GM23248 (cell line): ENCODE results near the gene UGT1A4.

ENCODE experiments used
- EZH2 ChIP-seq: fragments of 200-600 bp; sonication (generic); IDR thresholded peaks from 2 replicates; pipeline ENCODE4 v1.6.1; 2018; ENCODE audit warnings: antibody characterized with exemption, mild to moderate bottlenecking; ENCODE audit not compliant: insufficient read depth, poor library complexity, severe bottlenecking
- EZH2phosphoT487 ChIP-seq: fragments of 200-600 bp; sonication (generic); IDR thresholded peaks from 2 replicates; pipeline ENCODE4 v1.6.1; 2018; ENCODE audit warnings: antibody characterized with exemption, moderate library complexity, mild to moderate bottlenecking, low read depth; ENCODE audit not compliant: insufficient read depth

DNA sequence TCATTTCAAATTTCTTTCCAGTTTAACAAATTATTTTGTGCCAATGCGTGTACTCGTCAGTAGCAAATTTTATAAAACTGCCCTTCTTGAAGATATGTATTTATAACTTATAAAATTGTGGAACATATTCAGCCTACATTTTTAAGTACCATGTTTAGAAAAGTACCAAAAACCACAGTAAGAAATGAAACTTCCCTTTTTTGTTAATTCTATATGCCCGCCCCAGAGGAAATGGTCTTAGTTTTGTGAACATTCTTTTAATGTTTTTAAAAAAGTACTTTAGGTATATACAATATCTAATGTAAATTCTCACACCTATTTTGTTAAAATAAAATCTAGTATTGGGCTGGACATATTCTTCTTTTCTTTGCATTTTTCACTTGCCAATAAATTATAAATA lies 45.6 kb upstream of the UGT1A4 start:
- no peak for TF ChIP-seq EZH2phosphoT487
- no peak for TF ChIP-seq EZH2
